NT2/D1 (cell line): ENCODE results near the gene SGPP2.

Experiments
- DNase-seq: peaks from one replicate; pipeline ENCODE4 v3.0.0-alpha.2; 2011; ENCODE audit warnings: low read depth, low spot score
- H3K27me3 ChIP-seq: 2 replicates; pipeline ENCODE4 v1.6.0; 2011; ENCODE audit warnings: mild to moderate bottlenecking; ENCODE audit not compliant: insufficient read length, insufficient read depth
- H3K36me3 ChIP-seq: 2 replicates; pipeline ENCODE4 v1.6.1; 2011; ENCODE audit warnings: mild to moderate bottlenecking, low read length, mixed read lengths; ENCODE audit not compliant: insufficient read depth, insufficient read length
- H3K4me1 ChIP-seq: 2 replicates; pipeline ENCODE4 v1.5.1; 2011; ENCODE audit not compliant: insufficient read depth, insufficient read length
- H3K4me3 ChIP-seq: 2 replicates; pipeline ENCODE4 v1.5.1; 2011; ENCODE audit warnings: low read depth; ENCODE audit not compliant: insufficient read length
- H3K9ac ChIP-seq: 2 replicates; pipeline ENCODE4 v1.6.0; 2011; ENCODE audit warnings: low read depth; ENCODE audit not compliant: insufficient read length
- H3K9me3 ChIP-seq: 2 replicates; pipeline ENCODE4 v1.5.1; 2011; ENCODE audit warnings: mild to moderate bottlenecking, low read length; ENCODE audit not compliant: insufficient read depth
- SUZ12 ChIP-seq: IDR thresholded peaks from 2 replicates; pipeline ENCODE4 v1.6.1; 2011; ENCODE audit not compliant: insufficient read length, insufficient read depth; ENCODE audit errors: extremely low read depth
- YY1 ChIP-seq: IDR thresholded peaks from 2 replicates; pipeline ENCODE4 v1.6.1; 2011; ENCODE audit not compliant: insufficient read length, insufficient read depth
- ZNF274 ChIP-seq: IDR thresholded peaks from 2 replicates; pipeline ENCODE4 v1.6.1; 2011; ENCODE audit warnings: mild to moderate bottlenecking, low read depth, low read length

Gene SGPP2, protein sequence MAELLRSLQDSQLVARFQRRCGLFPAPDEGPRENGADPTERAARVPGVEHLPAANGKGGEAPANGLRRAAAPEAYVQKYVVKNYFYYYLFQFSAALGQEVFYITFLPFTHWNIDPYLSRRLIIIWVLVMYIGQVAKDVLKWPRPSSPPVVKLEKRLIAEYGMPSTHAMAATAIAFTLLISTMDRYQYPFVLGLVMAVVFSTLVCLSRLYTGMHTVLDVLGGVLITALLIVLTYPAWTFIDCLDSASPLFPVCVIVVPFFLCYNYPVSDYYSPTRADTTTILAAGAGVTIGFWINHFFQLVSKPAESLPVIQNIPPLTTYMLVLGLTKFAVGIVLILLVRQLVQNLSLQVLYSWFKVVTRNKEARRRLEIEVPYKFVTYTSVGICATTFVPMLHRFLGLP

DNA sequence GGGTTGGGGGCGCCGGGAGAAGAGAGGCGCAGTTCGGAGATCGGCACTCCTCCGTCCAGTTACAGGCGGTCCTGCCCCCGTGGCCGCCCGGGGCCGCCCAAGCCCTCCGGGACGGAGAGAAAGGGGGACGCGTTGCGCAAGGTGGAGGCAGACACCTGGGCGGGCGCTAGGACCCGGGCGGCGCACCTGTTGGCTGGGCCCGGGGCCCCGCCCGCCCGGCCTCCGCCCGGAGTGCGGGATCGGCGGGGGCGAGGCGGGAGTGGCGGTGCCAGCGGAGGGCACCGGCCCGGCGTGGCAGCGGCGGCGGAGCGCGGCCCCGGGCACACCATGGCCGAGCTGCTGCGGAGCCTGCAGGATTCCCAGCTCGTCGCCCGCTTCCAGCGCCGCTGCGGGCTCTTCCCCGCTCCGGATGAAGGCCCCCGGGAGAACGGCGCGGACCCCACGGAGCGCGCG, at the start of gene SGPP2:
TSS of gene SGPP2 (plus strand) at position 268 of the 453 bp plus-strand sequence. CDS start at position 328, 60 bp downstream.
- Histone ChIP-seq H3K4me1 (peaks cover 3% of the 10 kb centered on the region), H3K9me3 (no peaks in the 10 kb centered on the region), H3K9ac (peak within 1 kb of the TSS; percentile 74), H3K4me3 (peak within 1 kb of the TSS; percentile 67), H3K27me3 (peaks cover 72% of the 10 kb centered on the region), H3K36me3 (no peaks in the 10 kb centered on the region)
- TF ChIP-seq ZNF274, result no peak
- TF ChIP-seq SUZ12, result peak; percentile 30
- no peak for TF ChIP-seq YY1
- DNase-seq, result no peak

DNA sequence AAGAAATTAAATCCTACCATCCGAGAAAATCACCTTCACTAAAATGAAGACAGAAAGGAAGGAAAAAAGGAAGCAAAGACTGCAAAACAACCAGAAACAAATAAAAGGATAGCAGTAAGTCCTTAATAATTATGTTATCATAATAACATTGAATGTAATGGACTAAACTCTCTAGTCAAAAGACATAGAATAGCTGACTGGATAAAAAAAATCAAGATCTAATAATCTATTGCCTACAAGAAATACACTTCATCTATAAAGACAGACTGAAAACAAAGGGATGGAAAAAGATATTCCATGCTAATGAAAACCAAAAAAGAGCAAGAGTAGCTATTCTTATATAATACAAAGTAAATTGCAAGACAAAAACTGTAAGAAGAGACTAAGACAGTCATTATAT, 48.5 kb upstream of the SGPP2 start:
- H3K4me1 ChIP-seq, result no peaks in the 10 kb centered on the region
- no peak for DNase-seq
- H3K4me3 ChIP-seq, result no peak overlapping the region
- H3K9me3 ChIP-seq, result peaks cover 9% of the 10 kb centered on the region
- TF ChIP-seq ZNF274 (no peak), YY1 (no peak), SUZ12 (no peak)
- no peaks in the 10 kb centered on the region for H3K27me3 ChIP-seq
- H3K36me3 ChIP-seq, result no peaks in the 10 kb centered on the region
- no peak overlapping the region for H3K9ac ChIP-seq

DNA sequence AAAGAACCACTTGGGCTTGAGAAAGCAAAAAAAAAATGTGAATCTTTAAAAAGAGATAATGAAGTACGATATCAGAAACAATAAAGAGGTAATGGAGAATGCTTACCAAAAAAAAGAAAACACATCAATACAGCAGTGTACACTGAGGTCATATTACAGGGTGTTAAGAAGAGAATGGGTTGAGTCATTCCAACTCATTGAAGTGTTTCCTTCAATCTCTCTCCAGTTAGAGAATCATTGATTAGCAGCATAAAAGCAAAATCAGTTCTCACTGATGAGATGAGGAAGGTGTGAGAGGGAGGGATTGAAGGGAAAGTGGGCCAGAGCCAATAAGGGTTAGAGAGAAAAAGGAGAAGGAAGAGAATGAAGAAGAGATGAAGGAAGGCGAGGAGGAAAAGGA, 43.9 kb upstream of the SGPP2 start:
- TF ChIP-seq SUZ12 (no peak), ZNF274 (no peak), YY1 (no peak)
- H3K27me3 ChIP-seq, result no peaks in the 10 kb centered on the region
- no peaks in the 10 kb centered on the region for H3K36me3 ChIP-seq
- no peak overlapping the region for H3K4me3 ChIP-seq
- H3K9me3 ChIP-seq, result peaks cover 12% of the 10 kb centered on the region
- no peak overlapping the region for H3K9ac ChIP-seq
- no peak for DNase-seq
- no peaks in the 10 kb centered on the region for H3K4me1 ChIP-seq

DNA sequence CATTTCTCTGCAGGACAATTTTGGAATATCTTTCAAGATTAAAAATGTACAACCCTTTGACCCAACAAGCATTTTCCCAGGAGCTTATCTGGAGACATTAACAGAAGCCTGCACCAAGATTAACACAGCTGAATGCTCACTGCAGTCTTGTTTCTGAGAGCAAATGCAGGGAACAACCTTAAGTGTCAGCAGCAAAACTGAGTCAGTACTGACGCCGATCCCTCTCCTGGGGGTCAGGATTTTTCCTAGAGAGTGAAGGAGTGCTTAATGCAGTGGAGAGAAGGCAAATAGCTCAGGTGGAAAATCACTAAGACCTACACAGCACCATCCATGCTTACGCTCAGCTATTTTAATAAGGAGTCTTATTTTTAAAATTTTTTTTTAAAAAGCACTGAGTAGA, 42.8 kb upstream of the SGPP2 start:
- Histone ChIP-seq H3K27me3 (no peaks in the 10 kb centered on the region), H3K4me3 (no peak overlapping the region), H3K36me3 (no peaks in the 10 kb centered on the region), H3K9ac (no peak overlapping the region), H3K9me3 (peaks cover 12% of the 10 kb centered on the region), H3K4me1 (no peaks in the 10 kb centered on the region)
- no peak for DNase-seq
- TF ChIP-seq ZNF274 (no peak), SUZ12 (no peak), YY1 (no peak)

DNA sequence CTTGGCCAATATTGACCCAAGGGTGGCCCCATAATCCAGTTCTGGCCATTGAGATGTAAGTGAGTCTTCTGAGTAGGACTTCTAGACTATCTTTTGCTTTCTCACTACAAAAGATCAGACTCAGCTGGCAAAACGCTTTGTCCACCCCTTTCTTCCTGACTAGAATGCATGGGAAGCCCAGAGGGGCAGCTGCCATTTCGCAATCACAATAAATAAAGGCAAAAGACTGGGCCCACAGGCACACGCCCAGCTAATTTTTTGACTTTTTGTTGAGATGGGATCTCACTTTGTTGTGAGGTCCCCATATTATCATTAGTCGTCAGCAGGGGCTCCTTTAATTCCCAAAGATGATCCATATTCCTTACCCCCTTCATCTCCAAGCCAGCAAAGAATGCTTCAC, 41.1 kb upstream of the SGPP2 start:
- no peak for TF ChIP-seq ZNF274
- TF ChIP-seq YY1, result no peak
- no peak for TF ChIP-seq SUZ12
- H3K27me3 ChIP-seq, result no peaks in the 10 kb centered on the region
- no peak overlapping the region for H3K9ac ChIP-seq
- DNase-seq, result no peak
- H3K4me1 ChIP-seq, result no peaks in the 10 kb centered on the region
- no peak overlapping the region for H3K4me3 ChIP-seq
- peaks cover 12% of the 10 kb centered on the region for H3K9me3 ChIP-seq
- no peaks in the 10 kb centered on the region for H3K36me3 ChIP-seq

DNA sequence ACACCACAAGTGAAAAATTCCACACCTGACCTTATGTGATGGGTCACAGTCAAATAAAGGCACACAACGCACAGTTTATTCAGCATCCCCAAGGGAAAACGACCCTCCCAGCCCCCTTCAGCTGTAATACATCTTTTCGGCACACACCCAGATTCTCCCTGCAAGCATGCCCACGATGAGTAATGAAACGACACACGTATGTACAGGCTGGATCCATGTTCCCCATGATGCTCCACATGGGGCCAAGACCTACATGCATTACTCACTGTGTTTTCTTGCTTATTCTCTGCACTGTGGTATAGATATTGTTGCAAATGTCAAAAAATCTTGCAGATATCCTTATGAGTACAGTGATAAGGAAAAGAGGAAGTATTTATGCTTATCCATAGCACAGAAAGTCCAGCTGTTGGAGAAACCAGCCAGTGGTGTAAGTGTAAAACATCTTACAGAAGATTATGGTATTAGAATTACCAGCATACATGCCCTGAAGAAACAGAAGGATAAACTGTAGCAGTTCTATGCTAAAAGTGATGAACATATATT, 32.5 kb upstream of the SGPP2 start:
- Histone ChIP-seq H3K27me3 (no peaks in the 10 kb centered on the region), H3K36me3 (no peaks in the 10 kb centered on the region), H3K9me3 (no peaks in the 10 kb centered on the region), H3K4me1 (no peaks in the 10 kb centered on the region), H3K9ac (no peak overlapping the region), H3K4me3 (no peak overlapping the region)
- no peak for DNase-seq
- TF ChIP-seq SUZ12 (no peak), YY1 (no peak), ZNF274 (no peak)

DNA sequence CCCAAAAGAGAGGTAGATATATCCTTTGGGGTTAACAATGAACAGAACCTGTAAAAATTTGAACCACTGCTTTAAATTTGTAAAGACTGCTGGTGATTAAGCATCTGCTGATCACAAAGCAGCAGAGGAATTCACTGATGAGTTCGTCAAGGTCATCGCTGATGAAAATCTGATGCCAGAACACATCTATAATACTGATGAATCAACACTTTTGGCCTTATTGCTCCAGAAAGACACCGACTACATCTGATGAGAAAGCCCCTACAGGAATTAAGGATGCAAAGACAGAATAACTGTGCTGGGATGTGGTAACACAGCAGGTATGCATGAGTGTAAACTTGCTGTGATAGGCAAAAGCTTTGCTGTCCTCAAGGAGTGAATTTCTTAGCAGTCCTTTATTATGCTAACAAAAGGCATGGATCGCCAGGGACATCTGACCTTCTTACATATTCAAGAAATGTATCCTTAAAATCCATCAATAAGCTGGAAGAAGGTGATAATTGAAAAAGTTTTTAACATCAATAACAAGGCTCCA, 30.5 kb upstream of the SGPP2 start:
- DNase-seq, result peak; percentile 28
- TF ChIP-seq YY1, result no peak
- TF ChIP-seq ZNF274, result no peak
- TF ChIP-seq SUZ12, result no peak
- no peak overlapping the region for H3K9ac ChIP-seq

More for the DNA sequence above, 30.5 kb upstream of the SGPP2 start:
- Histone ChIP-seq H3K4me1 (no peaks in the 10 kb centered on the region), H3K36me3 (no peaks in the 10 kb centered on the region), H3K4me3 (no peak overlapping the region), H3K9me3 (no peaks in the 10 kb centered on the region), H3K27me3 (no peaks in the 10 kb centered on the region)
